HepG2 (cell line): ENCODE data around the gene PDPR. TPM values are rescaled to one million over a fixed set of nuclear protein-coding genes. Genes with fewer than 3 reads are reported as not detected.

Experiments used
- ATF7 ChIP-seq, 2 experiments: fragments of 450-650 bp in 1 of 2; sonication (generic) in 1 of 2; formaldehyde crosslinking in 1 of 2; IDR thresholded peaks; 2 replicates each; pipeline versions ENCODE4 v1.4.0 to v1.6.1; 2016 to 2020; ENCODE audit warnings: antibody characterized with exemption in 1 of 2, mild to moderate bottlenecking in 1 of 2, missing genetic modification reagents in 1 of 2
- BHLHE40 ChIP-seq: IDR thresholded peaks from 2 replicates; pipeline ENCODE4 v1.6.1; 2011; ENCODE audit warnings: low read length, improper control_type of control experiment
- HDAC1 ChIP-seq: sonication (generic); formaldehyde crosslinking; IDR thresholded peaks from 2 replicates; pipeline ENCODE4 v1.5.1; 2020; ENCODE audit warnings: mild to moderate bottlenecking, missing genetic modification reagents
- ISX ChIP-seq: sonication (generic); formaldehyde crosslinking; conservative IDR thresholded peaks from 2 replicates; pipeline ENCODE4 v1.5.0; 2020; ENCODE audit warnings: missing genetic modification reagents
- NR1H2 ChIP-seq: sonication (generic); formaldehyde crosslinking; IDR thresholded peaks from 2 replicates; pipeline ENCODE4 v1.8.1; 2022; ENCODE audit warnings: low read depth, missing genetic modification reagents, borderline replicate concordance
- RAD51 ChIP-seq: fragments of 450-650 bp; IDR thresholded peaks from 2 replicates; pipeline ENCODE4 v1.6.1; 2016; ENCODE audit warnings: borderline replicate concordance
- RFX3 ChIP-seq: IDR thresholded peaks from 2 replicates; pipeline ENCODE4 v1.6.1; 2016; ENCODE audit warnings: missing biosample characterization, missing genetic modification reagents
- SIN3B ChIP-seq: fragments of 150-350 bp; IDR thresholded peaks from 2 replicates; pipeline ENCODE4 v1.6.1; 2014; ENCODE audit warnings: low read length
- TOE1 ChIP-seq: sonication (generic); formaldehyde crosslinking; IDR thresholded peaks from 2 replicates; pipeline ENCODE4 v1.4.0; 2020; ENCODE audit warnings: mild to moderate bottlenecking, missing genetic modification reagents
- ZC3H13 ChIP-seq: sonication (generic); formaldehyde crosslinking; IDR thresholded peaks from 2 replicates; pipeline ENCODE4 v1.8.1; 2023; ENCODE audit warnings: mild to moderate bottlenecking, missing genetic modification reagents, moderate library complexity
- ZFP90 ChIP-seq: sonication (generic); formaldehyde crosslinking; IDR thresholded peaks from 2 replicates; pipeline ENCODE4 v1.8.0; 2022; ENCODE audit warnings: missing genetic modification reagents, mild to moderate bottlenecking, inconsistent platforms, borderline replicate concordance
- polyA plus RNA-seq, 8 experiments: library from polyadenylated mRNA; depleted of rRNA in 3 of 8; stranded (reverse) in 7 of 8; unstranded in 1 of 8; fragments of >200 nt; fragmentation: Illumina TruSeq in 4 of 8; extraction: Trizol in 4 of 8; gene quantifications; 2 replicates each; pipeline versions ENCODE4 v1.2.1 to v1.2.3, GENCODE V29; 2011 to 2016; ENCODE audit warnings: low read depth in 4 of 8, missing spikeins in 1 of 8, mixed read lengths in 1 of 8; ENCODE audit not compliant: insufficient read depth in 1 of 8
- total RNA-seq, 5 experiments: library from RNA; depleted of rRNA; stranded (reverse); fragments of >200 nt; fragmentation: Illumina TruSeq; extraction: Trizol; gene quantifications; 2 replicates each; pipeline ENCODE4 v1.2.3, GENCODE V29; 2016; ENCODE audit warnings: low read depth in 1 of 5
- TF ChIP-seq, protein P1 (sequence below): IDR thresholded peaks from 2 replicates; pipeline ENCODE4 v1.6.1; 2018; ENCODE audit warnings: missing genetic modification reagents, mild to moderate bottlenecking, missing compliant biosample characterization
- TF ChIP-seq, protein P2 (sequence below): sonication (generic); formaldehyde crosslinking; IDR thresholded peaks from 2 replicates; pipeline ENCODE4 v1.8.1; 2023; ENCODE audit warnings: mild to moderate bottlenecking, missing genetic modification reagents
- TF ChIP-seq, protein P3 (sequence below): sonication (generic); formaldehyde crosslinking; IDR thresholded peaks from 2 replicates; pipeline ENCODE4 v1.5.1; 2020; ENCODE audit warnings: missing genetic modification reagents, mild to moderate bottlenecking, borderline replicate concordance
- TF ChIP-seq, protein P4 (sequence below): sonication (generic); formaldehyde crosslinking; conservative IDR thresholded peaks from 2 replicates; pipeline ENCODE4 v1.4.0; 2020; ENCODE audit warnings: missing genetic modification reagents
- TF ChIP-seq, protein P5 (sequence below): sonication (generic); formaldehyde crosslinking; IDR thresholded peaks from 2 replicates; pipeline ENCODE4 v1.4.0; 2020; ENCODE audit warnings: missing genetic modification reagents; ENCODE audit errors: not compliant biosample characterization
- TF ChIP-seq, protein P6 (sequence below): sonication (generic); formaldehyde crosslinking; IDR thresholded peaks from 2 replicates; pipeline ENCODE4 v1.4.0; 2020; ENCODE audit warnings: low read depth, mild to moderate bottlenecking, missing genetic modification reagents

The PDPR gene
- total and polyA plus RNA-seq, 2 of the 13 experiments (the other 11 are each of a cell fraction or from before 2014, with no cell fraction given) = 19.5 to 29.9 TPM

DNA sequence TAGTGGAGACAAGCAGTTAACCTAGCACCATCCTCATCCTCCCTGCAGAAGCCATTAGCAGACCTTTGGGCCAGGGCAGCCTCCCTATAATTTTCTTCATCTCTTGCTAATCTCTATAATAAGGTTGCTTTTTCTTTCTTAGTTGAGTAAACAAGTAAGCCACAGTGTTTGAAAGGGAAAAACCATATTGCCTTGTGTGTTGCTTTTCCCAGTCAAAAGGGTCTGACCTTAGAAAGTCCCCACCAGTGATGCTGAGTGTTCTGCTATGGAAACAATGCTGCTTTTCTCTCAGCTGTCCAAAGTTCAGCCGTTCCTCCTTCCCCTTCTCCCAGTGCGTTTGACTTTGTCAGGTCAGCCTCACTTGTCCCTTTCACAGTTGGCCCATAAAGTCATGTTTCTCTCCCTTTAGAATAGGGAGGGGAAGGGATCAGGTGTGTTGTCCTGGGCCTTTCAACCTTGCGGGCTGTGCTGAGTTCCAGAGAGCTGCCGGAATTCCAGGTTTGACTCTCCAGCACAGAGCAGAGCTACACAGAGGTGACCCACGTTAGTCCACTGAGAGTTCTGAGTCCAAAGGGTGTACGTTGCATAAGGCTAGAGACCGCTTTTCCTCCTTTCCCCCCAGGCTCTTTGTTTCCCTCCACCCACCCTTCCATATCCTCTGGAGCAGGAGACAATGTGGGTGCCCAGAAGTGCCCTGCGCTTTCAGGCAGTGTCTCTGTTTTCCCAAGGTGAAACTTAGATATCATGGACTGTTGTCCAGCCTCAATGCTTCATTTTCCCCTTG, 43.5 kb downstream of the PDPR start (continued):
- TF ChIP-seq, protein P1, sequence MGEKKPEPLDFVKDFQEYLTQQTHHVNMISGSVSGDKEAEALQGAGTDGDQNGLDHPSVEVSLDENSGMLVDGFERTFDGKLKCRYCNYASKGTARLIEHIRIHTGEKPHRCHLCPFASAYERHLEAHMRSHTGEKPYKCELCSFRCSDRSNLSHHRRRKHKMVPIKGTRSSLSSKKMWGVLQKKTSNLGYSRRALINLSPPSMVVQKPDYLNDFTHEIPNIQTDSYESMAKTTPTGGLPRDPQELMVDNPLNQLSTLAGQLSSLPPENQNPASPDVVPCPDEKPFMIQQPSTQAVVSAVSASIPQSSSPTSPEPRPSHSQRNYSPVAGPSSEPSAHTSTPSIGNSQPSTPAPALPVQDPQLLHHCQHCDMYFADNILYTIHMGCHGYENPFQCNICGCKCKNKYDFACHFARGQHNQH (CRISPR knock-in tag) = peak; percentile 80; the same call in 1 of the 2 replicates
- TF ChIP-seq ATF7 (IDR thresholded peaks at IDR 0.05) = no peak
- TF ChIP-seq ATF7 (CRISPR knock-in tag; IDR thresholded peaks at IDR 0.05) = 0 out of 2 replicates have a peak, but pooled peaks have one; percentile 57
- TF ChIP-seq, protein P2, sequence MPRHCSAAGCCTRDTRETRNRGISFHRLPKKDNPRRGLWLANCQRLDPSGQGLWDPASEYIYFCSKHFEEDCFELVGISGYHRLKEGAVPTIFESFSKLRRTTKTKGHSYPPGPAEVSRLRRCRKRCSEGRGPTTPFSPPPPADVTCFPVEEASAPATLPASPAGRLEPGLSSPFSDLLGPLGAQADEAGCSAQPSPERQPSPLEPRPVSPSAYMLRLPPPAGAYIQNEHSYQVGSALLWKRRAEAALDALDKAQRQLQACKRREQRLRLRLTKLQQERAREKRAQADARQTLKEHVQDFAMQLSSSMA = no peak; the same call in 1 of the 2 replicates
- TF ChIP-seq, protein P3, sequence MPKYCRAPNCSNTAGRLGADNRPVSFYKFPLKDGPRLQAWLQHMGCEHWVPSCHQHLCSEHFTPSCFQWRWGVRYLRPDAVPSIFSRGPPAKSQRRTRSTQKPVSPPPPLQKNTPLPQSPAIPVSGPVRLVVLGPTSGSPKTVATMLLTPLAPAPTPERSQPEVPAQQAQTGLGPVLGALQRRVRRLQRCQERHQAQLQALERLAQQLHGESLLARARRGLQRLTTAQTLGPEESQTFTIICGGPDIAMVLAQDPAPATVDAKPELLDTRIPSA = no peak; the same call in 1 of the 2 replicates
- no peak for TF ChIP-seq RAD51
- no peak for TF ChIP-seq ISX
- no peak for TF ChIP-seq RFX3 (CRISPR knock-in tag)
- TF ChIP-seq ZC3H13 = peak; percentile 54; the same call in 1 of the 2 replicates
- TF ChIP-seq NR1H2 (CRISPR knock-in tag) = no peak; the same call in 1 of the 2 replicates
- TF ChIP-seq, protein P4, sequence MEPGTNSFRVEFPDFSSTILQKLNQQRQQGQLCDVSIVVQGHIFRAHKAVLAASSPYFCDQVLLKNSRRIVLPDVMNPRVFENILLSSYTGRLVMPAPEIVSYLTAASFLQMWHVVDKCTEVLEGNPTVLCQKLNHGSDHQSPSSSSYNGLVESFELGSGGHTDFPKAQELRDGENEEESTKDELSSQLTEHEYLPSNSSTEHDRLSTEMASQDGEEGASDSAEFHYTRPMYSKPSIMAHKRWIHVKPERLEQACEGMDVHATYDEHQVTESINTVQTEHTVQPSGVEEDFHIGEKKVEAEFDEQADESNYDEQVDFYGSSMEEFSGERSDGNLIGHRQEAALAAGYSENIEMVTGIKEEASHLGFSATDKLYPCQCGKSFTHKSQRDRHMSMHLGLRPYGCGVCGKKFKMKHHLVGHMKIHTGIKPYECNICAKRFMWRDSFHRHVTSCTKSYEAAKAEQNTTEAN (CRISPR knock-in tag) = 0 out of 2 replicates have a peak, but pooled peaks have one; percentile 58
- TF ChIP-seq SIN3B = peak; percentile 17; the same call in 1 of the 2 replicates
- peak; percentile 88; the same call in 1 of the 2 replicates for TF ChIP-seq ZFP90
- TF ChIP-seq, protein P5, sequence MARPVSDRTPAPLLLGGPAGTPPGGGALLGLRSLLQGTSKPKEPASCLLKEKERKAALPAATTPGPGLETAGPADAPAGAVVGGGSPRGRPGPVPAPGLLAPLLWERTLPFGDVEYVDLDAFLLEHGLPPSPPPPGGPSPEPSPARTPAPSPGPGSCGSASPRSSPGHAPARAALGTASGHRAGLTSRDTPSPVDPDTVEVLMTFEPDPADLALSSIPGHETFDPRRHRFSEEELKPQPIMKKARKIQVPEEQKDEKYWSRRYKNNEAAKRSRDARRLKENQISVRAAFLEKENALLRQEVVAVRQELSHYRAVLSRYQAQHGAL = no peak
- peak; percentile 90 for TF ChIP-seq HDAC1
- TF ChIP-seq, protein P6, sequence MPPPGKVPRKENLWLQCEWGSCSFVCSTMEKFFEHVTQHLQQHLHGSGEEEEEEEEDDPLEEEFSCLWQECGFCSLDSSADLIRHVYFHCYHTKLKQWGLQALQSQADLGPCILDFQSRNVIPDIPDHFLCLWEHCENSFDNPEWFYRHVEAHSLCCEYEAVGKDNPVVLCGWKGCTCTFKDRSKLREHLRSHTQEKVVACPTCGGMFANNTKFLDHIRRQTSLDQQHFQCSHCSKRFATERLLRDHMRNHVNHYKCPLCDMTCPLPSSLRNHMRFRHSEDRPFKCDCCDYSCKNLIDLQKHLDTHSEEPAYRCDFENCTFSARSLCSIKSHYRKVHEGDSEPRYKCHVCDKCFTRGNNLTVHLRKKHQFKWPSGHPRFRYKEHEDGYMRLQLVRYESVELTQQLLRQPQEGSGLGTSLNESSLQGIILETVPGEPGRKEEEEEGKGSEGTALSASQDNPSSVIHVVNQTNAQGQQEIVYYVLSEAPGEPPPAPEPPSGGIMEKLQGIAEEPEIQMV = peak; percentile 89; the same call in 1 of the 2 replicates
- TF ChIP-seq TOE1 (CRISPR knock-in tag) = peak; percentile 72; the same call in 1 of the 2 replicates
- peak; percentile 38; the same call in 1 of the 2 replicates for TF ChIP-seq BHLHE40
